ENCODE results near the gene NNAT.

NNAT gene

GRCh38 chr20:37492096-37492625, 28.9 kb upstream of the NNAT start:
- no peak overlapping the region for H3K4me3 ChIP-seq (ENCODE audit: low read depth, low read length)
- no peak for TF ChIP-seq CTCF (IDR thresholded peaks at IDR 0.05; ENCODE audit: low read depth, low read length, missing control alignments)
- no peak for DNase-seq (ENCODE audit: low read depth)

GRCh38 chr20:37492945-37493344, 28.1 kb upstream of the NNAT start:
- H3K4me3 ChIP-seq (ENCODE audit: low read depth, low read length): no peak overlapping the region
- DNase-seq (ENCODE audit: low read depth): no peak
- no peak for TF ChIP-seq CTCF (IDR thresholded peaks at IDR 0.05; ENCODE audit: low read depth, low read length, missing control alignments)

- H3K4me3 ChIP-seq (ENCODE audit: low read depth, low read length): no peak overlapping the region
- TF ChIP-seq CTCF (IDR thresholded peaks at IDR 0.05; ENCODE audit: low read depth, low read length, missing control alignments): no peak
- no peak for DNase-seq (ENCODE audit: low read depth)
Observed at GRCh38 chr20:37494301-37494700, 26.7 kb upstream of the NNAT start.

GRCh38 chr20:37494796-37495195, 26.3 kb upstream of the NNAT start:
- no peak overlapping the region for H3K4me3 ChIP-seq (ENCODE audit: low read depth, low read length)
- no peak for TF ChIP-seq CTCF (IDR thresholded peaks at IDR 0.05; ENCODE audit: low read depth, low read length, missing control alignments)

GRCh38 chr20:37498066-37498665, 22.9 kb upstream of the NNAT start:
- no peak overlapping the region for H3K4me3 ChIP-seq (ENCODE audit: low read depth, low read length)
- TF ChIP-seq CTCF (IDR thresholded peaks at IDR 0.05; ENCODE audit: low read depth, low read length, missing control alignments): no peak
- no peak for DNase-seq (ENCODE audit: low read depth)

More at GRCh38 chr20:37494796-37495195, 26.3 kb upstream of the NNAT start:
- no peak for DNase-seq (ENCODE audit: low read depth)

- DNase-seq (ENCODE audit: low read depth): no peak
- TF ChIP-seq CTCF (IDR thresholded peaks at IDR 0.05; ENCODE audit: low read depth, low read length, missing control alignments): no peak
- H3K4me3 ChIP-seq (ENCODE audit: low read depth, low read length): no peak overlapping the region
Observed at GRCh38 chr20:37500311-37500710, 20.7 kb upstream of the NNAT start.

GRCh38 chr20:37501940-37502339, 19.1 kb upstream of the NNAT start:
- no peak overlapping the region for H3K4me3 ChIP-seq (ENCODE audit: low read depth, low read length)
- DNase-seq (ENCODE audit: low read depth): no peak
- no peak for TF ChIP-seq CTCF (IDR thresholded peaks at IDR 0.05; ENCODE audit: low read depth, low read length, missing control alignments)
